B cell (primary cell): ENCODE results near the gene SCAMP3. TPM values are rescaled to one million over a fixed set of nuclear protein-coding genes. Genes with fewer than 3 reads are reported as not detected.

ENCODE experiments used
- ATAC-seq: fragments of 200-7000 bp; cut with Tn5 transposase; one replicate; pipeline ENCODE4 v1.10.0; 2021; ENCODE audit warnings: low read depth, mild to moderate bottlenecking, moderate number of reproducible peaks, moderate library complexity
- CTCF ChIA-PET: fragments of 350-600 bp; sonication (Branson Sonifier 250); formaldehyde crosslinking; loops from one replicate; lab custom pipeline; 2021; ENCODE audit warnings: antibody characterized with exemption, inconsistent platforms; lab: Charles Lee
- POLR2A ChIA-PET: fragments of 350-600 bp; sonication (Branson Sonifier 250); formaldehyde crosslinking; loops from one replicate; lab custom pipeline; 2021; ENCODE audit warnings: antibody characterized with exemption; lab: Charles Lee
- DNase-seq: peaks from one replicate; pipeline ENCODE4 v3.0.0; 2013
- H2AFZ ChIP-seq: 2 replicates; pipeline ENCODE4 v1.6.1; 2012; ENCODE audit warnings: mild to moderate bottlenecking, low read depth, low read length; ENCODE audit not compliant: insufficient read depth, poor library complexity, severe bottlenecking
- H3K27ac ChIP-seq, 2 donors: 1 replicate in 1 of 2; 2 replicates in 1 of 2; pipeline ENCODE4 v1.5.1; 2012 to 2013; ENCODE audit warnings: low read length in 2 of 2, mild to moderate bottlenecking in 2 of 2, moderate library complexity in 1 of 2
- H3K27me3 ChIP-seq, 4 experiments: fragments of 200-600 bp in 1 of 4; sonication (generic) in 1 of 4; replicated peaks in 1 of 4; 1 replicate in 2 of 4; 2 replicates in 2 of 4; pipeline versions ENCODE4 v1.6.1 to v1.7.0; 2013 to 2016; ENCODE audit warnings: low read length in 3 of 4, mild to moderate bottlenecking in 2 of 4, mixed read lengths in 1 of 4, moderate library complexity in 1 of 4; ENCODE audit not compliant: insufficient read depth in 4 of 4, control insufficient read depth in 3 of 4; ENCODE audit errors: control extremely low read depth in 1 of 4
- H3K36me3 ChIP-seq, 2 experiments: replicated peaks in 1 of 2; 1 replicate in 1 of 2; 2 replicates in 1 of 2; pipeline versions ENCODE4 v1.6.1 to v1.7.1; 2013; ENCODE audit warnings: low read length in 1 of 2; ENCODE audit not compliant: insufficient read depth in 2 of 2, control insufficient read depth in 1 of 2; ENCODE audit errors: control extremely low read depth in 1 of 2, extremely low read depth in 1 of 2
- H3K4me1 ChIP-seq, 2 donors: fragments of 200-600 bp in 1 of 2; sonication (generic) in 1 of 2; 1 replicate in 1 of 2; 2 replicates in 1 of 2; pipeline versions ENCODE4 v1.5.1 to v1.6.1; 2013 to 2017; ENCODE audit warnings: low read length in 2 of 2; ENCODE audit not compliant: control insufficient read depth in 2 of 2, insufficient read depth in 2 of 2
- H3K4me2 ChIP-seq: replicated peaks from 2 replicates; pipeline ENCODE3; 2012; ENCODE audit warnings: mild to moderate bottlenecking, low read depth, low read length; ENCODE audit not compliant: poor library complexity, severe bottlenecking
- H3K4me3 ChIP-seq, 5 experiments: fragments of 200-600 bp in 1 of 5; sonication (generic) in 1 of 5; 1 replicate in 3 of 5; 2 replicates in 2 of 5; pipeline versions ENCODE4 v1.5.1 to v1.7.0; 2011 to 2016; ENCODE audit warnings: low read length in 4 of 5, mild to moderate bottlenecking in 4 of 5, low read depth in 2 of 5, control low read depth in 1 of 5, moderate library complexity in 1 of 5; ENCODE audit not compliant: insufficient read depth in 1 of 5; ENCODE audit errors: control extremely low read depth in 1 of 5, extremely low read depth in 1 of 5
- H3K79me2 ChIP-seq: fragments of 200-600 bp; sonication (generic); one replicate; pipeline ENCODE4 v1.6.0; 2016; ENCODE audit warnings: low read length; ENCODE audit not compliant: control insufficient read depth, insufficient read depth
- H3K9ac ChIP-seq: fragments of 200-600 bp; sonication (generic); 2 replicates; pipeline ENCODE4 v1.6.1; 2017; ENCODE audit warnings: mild to moderate bottlenecking, low read length, moderate library complexity
- H3K9me3 ChIP-seq, 3 donors: one replicate each; pipeline versions ENCODE4 v1.6.1 to v1.7.1; 2013; ENCODE audit warnings: low read length in 2 of 3; ENCODE audit not compliant: control insufficient read depth in 2 of 3, insufficient read depth in 1 of 3; ENCODE audit errors: control extremely low read depth in 1 of 3
- H4K20me1 ChIP-seq: 2 replicates; pipeline ENCODE4 v1.6.0; 2012; ENCODE audit warnings: mild to moderate bottlenecking, low read length; ENCODE audit not compliant: insufficient read depth, control insufficient read depth, poor library complexity, severe bottlenecking
- H3K27ac Mint-ChIP-seq: one replicate; pipeline ENCODE4 v1.8.0; 2021; ENCODE audit warnings: mixed read lengths
- H3K27me3 Mint-ChIP-seq: one replicate; pipeline ENCODE4 v1.8.0; 2021; ENCODE audit warnings: mixed read lengths
- H3K4me1 Mint-ChIP-seq: one replicate; pipeline ENCODE4 v1.8.0; 2021; ENCODE audit warnings: mixed read lengths
- H3K4me3 Mint-ChIP-seq: one replicate; pipeline ENCODE4 v1.8.0; 2021; ENCODE audit warnings: mixed read lengths
- H3K9me3 Mint-ChIP-seq: one replicate; pipeline ENCODE4 v1.8.0; 2022; ENCODE audit warnings: mixed read lengths; ENCODE audit not compliant: insufficient read depth
- EZH2 ChIP-seq: IDR thresholded peaks from 2 replicates; pipeline ENCODE4 v1.6.1; 2012; ENCODE audit warnings: borderline replicate concordance, low read depth, mild to moderate bottlenecking, moderate library complexity, low read length; ENCODE audit not compliant: insufficient read depth, poor library complexity, severe bottlenecking
- WGBS: methylation state at CpG from one replicate; pipeline ENCODE4 v1.1.5; 2013; ENCODE audit warnings: missing lambda C conversion rate; ENCODE audit not compliant: insufficient coverage; 5-methylcytosine and 5-hydroxymethylcytosine counted together
- intact Hi-C: fragments of 100-400 bp; cut with micrococcal nuclease; formaldehyde crosslinking; loops from one replicate; pipeline ENCODE4 v1.10.0; 2022
- polyA plus RNA-seq: library from polyadenylated mRNA; depleted of rRNA; stranded (reverse); fragments of >200 nt; gene quantifications from 2 replicates; pipeline ENCODE4 v1.2.3, GENCODE V29; 2012
- total RNA-seq, 2 donors: library from RNA; stranded (reverse); fragments of 120-200 nt in 1 of 2; gene quantifications; 1 replicate in 1 of 2; 2 replicates in 1 of 2; pipeline versions ENCODE4 v1.2.3 to v1.2.4, GENCODE V29; 2013 to 2022
- TF ChIP-seq, protein P1 (sequence below): fragments of 200-600 bp; IDR thresholded peaks from one replicate; pipeline ENCODE4 v1.8.0; 2022; ENCODE audit warnings: antibody characterized with exemption, mild to moderate bottlenecking

The SCAMP3 gene
- total and polyA plus RNA-seq, 2 donors (not counting 1 experiment from before 2014, with no cell fraction given) = 79.8 to 107 TPM

DNA sequence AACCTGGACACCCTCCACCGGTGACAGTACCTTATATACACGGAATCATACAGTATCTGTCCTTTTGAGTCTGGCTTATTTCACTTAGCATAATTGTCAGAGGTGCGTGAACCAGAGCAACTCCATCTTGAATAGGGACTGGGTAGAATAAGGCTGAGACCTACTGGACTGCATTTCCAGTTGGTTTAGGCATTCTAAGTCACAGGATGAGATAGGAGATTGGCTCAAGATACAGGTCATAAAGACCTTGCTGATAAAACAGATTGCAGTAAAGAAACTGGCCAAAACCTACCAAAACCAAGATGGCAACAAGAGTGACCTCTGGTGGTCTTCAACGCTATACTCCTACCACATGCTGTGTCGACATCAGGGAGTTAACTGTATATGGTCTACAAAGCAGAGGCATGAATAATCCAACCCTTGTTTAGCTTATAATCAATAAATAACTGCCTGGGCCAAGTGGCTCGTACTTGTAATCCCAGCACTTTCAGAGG, 45.1 kb upstream of the SCAMP3 start:
- peak overlapping the region; percentile 59 for H3K4me3 Mint-ChIP-seq
- intact Hi-C loops = loop anchor here (5.0 kb wide), 1 partner anchor 550 kb away; the partner anchor contains the start of genes GON4L and SYT11
- WGBS = 72% methylated on average over 5 of the region's 6 CpGs
- no peaks in the 10 kb centered on the region for H3K9me3 Mint-ChIP-seq
- no peak overlapping the region for H2AFZ ChIP-seq
- peak overlapping the region in 1 of 2 donors; percentile 91 for H3K27ac ChIP-seq
- POLR2A ChIA-PET = interaction anchor here (0.7 to 1.4 kb wide), 4 partner anchors 16 to 1487 kb away, joined by 3 to 5 read pairs (median 4); partner anchors contain the start of gene SCAMP3
- peaks cover 30% of the 10 kb centered on the region for H3K79me2 ChIP-seq
- H3K27me3 Mint-ChIP-seq = peaks cover 4% of the 10 kb centered on the region
- no peak overlapping the region for H3K9ac ChIP-seq
- CTCF ChIA-PET = interaction anchor here (0.7 to 5.0 kb wide), 7 partner anchors 10 to 79 kb away, joined by 3 to 46 read pairs (median 6); partner anchors contain the start of genes CLK2 and RUSC1
- H3K4me2 ChIP-seq = no peak overlapping the region
- H3K4me3 ChIP-seq = no peak overlapping the region
- H3K4me1 ChIP-seq = peaks cover 10 to 23% of the 10 kb centered on the region in 2 donors
- no peaks in the 10 kb centered on the region for H3K27me3 ChIP-seq
- no peaks in the 10 kb centered on the region for H3K36me3 ChIP-seq
- H3K27ac Mint-ChIP-seq = peak overlapping the region; percentile 79
- peaks cover 0 to 2% (median 0%) of the 10 kb centered on the region in 3 donors for H3K9me3 ChIP-seq
- TF ChIP-seq, protein P1, sequence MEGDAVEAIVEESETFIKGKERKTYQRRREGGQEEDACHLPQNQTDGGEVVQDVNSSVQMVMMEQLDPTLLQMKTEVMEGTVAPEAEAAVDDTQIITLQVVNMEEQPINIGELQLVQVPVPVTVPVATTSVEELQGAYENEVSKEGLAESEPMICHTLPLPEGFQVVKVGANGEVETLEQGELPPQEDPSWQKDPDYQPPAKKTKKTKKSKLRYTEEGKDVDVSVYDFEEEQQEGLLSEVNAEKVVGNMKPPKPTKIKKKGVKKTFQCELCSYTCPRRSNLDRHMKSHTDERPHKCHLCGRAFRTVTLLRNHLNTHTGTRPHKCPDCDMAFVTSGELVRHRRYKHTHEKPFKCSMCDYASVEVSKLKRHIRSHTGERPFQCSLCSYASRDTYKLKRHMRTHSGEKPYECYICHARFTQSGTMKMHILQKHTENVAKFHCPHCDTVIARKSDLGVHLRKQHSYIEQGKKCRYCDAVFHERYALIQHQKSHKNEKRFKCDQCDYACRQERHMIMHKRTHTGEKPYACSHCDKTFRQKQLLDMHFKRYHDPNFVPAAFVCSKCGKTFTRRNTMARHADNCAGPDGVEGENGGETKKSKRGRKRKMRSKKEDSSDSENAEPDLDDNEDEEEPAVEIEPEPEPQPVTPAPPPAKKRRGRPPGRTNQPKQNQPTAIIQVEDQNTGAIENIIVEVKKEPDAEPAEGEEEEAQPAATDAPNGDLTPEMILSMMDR = no peak
- no peaks in the 10 kb centered on the region for H4K20me1 ChIP-seq
- ATAC-seq (no peak), DNase-seq (peak; percentile 52)
- H3K4me1 Mint-ChIP-seq = peaks cover 27% of the 10 kb centered on the region

DNA sequence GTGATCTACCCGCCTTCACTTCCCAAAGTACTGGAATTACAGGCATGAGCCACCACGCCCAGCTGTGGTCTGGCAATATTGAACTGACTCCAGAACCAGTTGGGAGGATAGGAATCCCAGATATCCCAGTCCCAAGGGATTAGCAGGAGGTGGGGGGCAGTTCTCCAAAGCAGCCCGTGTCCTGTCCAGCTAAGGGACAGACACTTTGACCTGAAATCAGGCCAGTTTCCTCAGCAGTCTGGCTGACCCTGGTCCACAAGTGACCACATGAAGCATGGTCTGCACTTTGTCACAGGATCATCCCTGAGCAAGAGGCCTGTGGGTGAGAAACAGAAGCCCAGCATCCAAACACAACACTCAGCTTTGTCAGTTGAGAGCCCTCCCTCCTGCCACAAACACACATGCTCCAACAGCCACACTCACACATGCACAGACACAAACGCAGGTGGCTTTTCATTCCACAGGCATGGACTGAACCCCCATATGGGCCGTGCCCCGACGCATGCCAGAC, 43.8 kb upstream of the SCAMP3 start:
- peaks cover 0 to 2% (median 0%) of the 10 kb centered on the region in 3 donors for H3K9me3 ChIP-seq
- 71% methylated on average over 5 of the region's 7 CpGs for WGBS
- H3K4me2 ChIP-seq = no peak overlapping the region
- H4K20me1 ChIP-seq = no peaks in the 10 kb centered on the region
- Mint-ChIP-seq H3K4me3 (no peak overlapping the region), H3K27ac (peak overlapping the region; percentile 20), H3K27me3 (peaks cover 4% of the 10 kb centered on the region), H3K4me1 (peaks cover 22% of the 10 kb centered on the region), H3K9me3 (no peaks in the 10 kb centered on the region)
- no peaks in the 10 kb centered on the region for H3K36me3 ChIP-seq
- ChIA-PET CTCF (interaction anchor here (1.0 to 5.0 kb wide), 4 partner anchors 12 to 55 kb away, joined by 3 to 46 read pairs (median 18); partner anchors contain the start of gene ENTREP3), POLR2A (interaction anchor here (0.6 kb wide), 1 partner anchor 640 kb away, joined by 3 read pairs; no protein-coding TSS in a partner anchor)
- TF ChIP-seq EZH2 = no peak
- TF ChIP-seq, protein P1 = no peak
- H3K4me1 ChIP-seq = peaks cover 10 to 23% of the 10 kb centered on the region in 2 donors
- no peaks in the 10 kb centered on the region for H3K27me3 ChIP-seq
- no peak for ATAC-seq
- H3K79me2 ChIP-seq = peaks cover 23% of the 10 kb centered on the region
- H2AFZ ChIP-seq = no peak overlapping the region
- H3K27ac ChIP-seq = no peak overlapping the region
- DNase-seq = no peak
- intact Hi-C loops = loop anchor here (5.0 kb wide), 1 partner anchor 551 kb away; the partner anchor contains the start of genes GON4L and SYT11
- no peak overlapping the region for H3K4me3 ChIP-seq
- no peak overlapping the region for H3K9ac ChIP-seq
